OCI-LY7 (cell line): Measurements from ENCODE around the gene ESYT2. TPM values are rescaled to one million over a fixed set of nuclear protein-coding genes. Genes with fewer than 3 reads are reported as not detected.
A peak's percentile ranks its signal among the peaks of the same experiment; 100 is the strongest.
"Not testable (repeated sequence)": the region's sequence is repeated elsewhere in the genome, so short reads cannot be mapped to it uniquely, and the experiment has no call there.

Source experiments
- Bru-seq: library from RNA; stranded (reverse); fragments of 400-500 nt; gene quantifications from one replicate; lab custom pipeline; 2021; lab: Mats Ljungman, UMichigan
- BruChase-seq, 2 experiments: library from RNA; stranded (reverse); fragments of 400-500 nt; gene quantifications; one replicate each; lab custom pipeline; 2021; lab: Mats Ljungman, UMichigan
- BruUV-seq: library from RNA; stranded (reverse); fragments of 400-500 nt; replicated peaks from 2 replicates; lab custom pipeline; 2021; lab: Mats Ljungman, UMichigan
- CTCF ChIA-PET: fragments of 300-600 bp; sonication (Branson Sonifier 250); formaldehyde crosslinking; loops from one replicate; lab custom pipeline; 2022; ENCODE audit warnings: antibody characterized with exemption; ENCODE audit not compliant: unreplicated experiment; lab: Charles Lee
- POLR2A ChIA-PET: fragments of 300-600 bp; sonication (Branson Sonifier 250); formaldehyde crosslinking; loops from one replicate; lab custom pipeline; 2022; ENCODE audit warnings: antibody characterized with exemption; lab: Charles Lee
- DNase-seq: peaks from one replicate; pipeline ENCODE4 v3.0.0-alpha.2; 2015; ENCODE audit warnings: low spot score
- H2AFZ ChIP-seq: fragments of 200-600 bp; sonication (generic), shearing (Covaris generic); 2 replicates; pipeline ENCODE4 v1.6.1; 2014; ENCODE audit warnings: mild to moderate bottlenecking, antibody characterized with exemption, low read length, moderate library complexity
- H3K27ac ChIP-seq: fragments of 200-600 bp; sonication (generic); 2 replicates; pipeline ENCODE4 v1.5.1; 2014; ENCODE audit warnings: mixed run types, low read depth, mild to moderate bottlenecking, moderate library complexity, low read length, inconsistent platforms; ENCODE audit not compliant: poor library complexity, severe bottlenecking
- H3K36me3 ChIP-seq: fragments of 200-600 bp; sonication (generic); 2 replicates; pipeline ENCODE4 v1.6.1; 2014; ENCODE audit warnings: mild to moderate bottlenecking, antibody characterized with exemption, low read length, moderate library complexity, mixed read lengths; ENCODE audit not compliant: insufficient read depth
- H3K4me1 ChIP-seq: fragments of 200-600 bp; sonication (generic); 2 replicates; pipeline ENCODE4 v1.5.1; 2014; ENCODE audit warnings: mild to moderate bottlenecking, low read length; ENCODE audit not compliant: insufficient read depth, poor library complexity, severe bottlenecking
- H3K4me2 ChIP-seq: fragments of 200-600 bp; sonication (generic); 2 replicates; pipeline ENCODE4 v1.6.1; 2014; ENCODE audit warnings: mild to moderate bottlenecking, low read length
- H3K4me3 ChIP-seq: fragments of 200-600 bp; sonication (generic); 2 replicates; pipeline ENCODE4 v1.5.1; 2014; ENCODE audit warnings: mild to moderate bottlenecking, low read depth, low read length; ENCODE audit not compliant: poor library complexity, severe bottlenecking
- H3K79me2 ChIP-seq: fragments of 200-600 bp; sonication (generic); 2 replicates; pipeline ENCODE4 v1.6.1; 2016; ENCODE audit warnings: low read depth, mild to moderate bottlenecking, low read length, moderate library complexity, mixed read lengths; ENCODE audit not compliant: insufficient read depth
- H3K9me2 ChIP-seq: fragments of 200-600 bp; sonication (generic); 2 replicates; pipeline ENCODE4 v1.6.1; 2016; ENCODE audit warnings: mild to moderate bottlenecking, low read length, mixed read lengths; ENCODE audit not compliant: insufficient read depth
- H3K9me3 ChIP-seq: fragments of 200-600 bp; sonication (generic); 2 replicates; pipeline ENCODE4 v1.6.1; 2014; ENCODE audit warnings: mild to moderate bottlenecking, mixed run types, low read length, mixed read lengths
- H4K20me1 ChIP-seq: fragments of 200-600 bp; sonication (generic); 2 replicates; pipeline ENCODE4 v1.6.1; 2014; ENCODE audit warnings: mild to moderate bottlenecking, antibody characterized with exemption, low read length, moderate library complexity, mixed read lengths; ENCODE audit not compliant: insufficient read depth
- CTCF ChIP-seq: fragments of 200-600 bp; sonication (generic); conservative IDR thresholded peaks from 2 replicates; pipeline ENCODE4 v1.5.1; 2014; ENCODE audit warnings: mild to moderate bottlenecking, antibody characterized with exemption, low read length, moderate library complexity, mixed read lengths
- EZH2phosphoT487 ChIP-seq: fragments of 200-600 bp; sonication (generic); IDR thresholded peaks from 2 replicates; pipeline ENCODE4 v1.6.1; 2018; ENCODE audit warnings: low read depth, borderline replicate concordance, mild to moderate bottlenecking, mixed run types, antibody characterized with exemption, low read length, moderate library complexity, mixed read lengths
- intact Hi-C: fragments of 100-400 bp; cut with micrococcal nuclease; formaldehyde crosslinking; loops from one replicate; pipeline ENCODE4 v1.10.0; 2022; ENCODE audit not compliant: unreplicated experiment
- long read RNA-seq: library from polyadenylated mRNA; stranded (forward); transcript quantifications from one replicate; pipeline ENCODE4 v2.0.0, GENCODE V29; 2022
- total RNA-seq, 2 experiments: library from RNA; depleted of rRNA in 1 of 2; stranded (reverse); fragments of >200 nt in 1 of 2; shearing (Covaris generic) in 1 of 2; gene quantifications; 2 replicates each; pipeline ENCODE4 v1.2.3, GENCODE V29; 2014 to 2022

Gene ESYT2, protein sequence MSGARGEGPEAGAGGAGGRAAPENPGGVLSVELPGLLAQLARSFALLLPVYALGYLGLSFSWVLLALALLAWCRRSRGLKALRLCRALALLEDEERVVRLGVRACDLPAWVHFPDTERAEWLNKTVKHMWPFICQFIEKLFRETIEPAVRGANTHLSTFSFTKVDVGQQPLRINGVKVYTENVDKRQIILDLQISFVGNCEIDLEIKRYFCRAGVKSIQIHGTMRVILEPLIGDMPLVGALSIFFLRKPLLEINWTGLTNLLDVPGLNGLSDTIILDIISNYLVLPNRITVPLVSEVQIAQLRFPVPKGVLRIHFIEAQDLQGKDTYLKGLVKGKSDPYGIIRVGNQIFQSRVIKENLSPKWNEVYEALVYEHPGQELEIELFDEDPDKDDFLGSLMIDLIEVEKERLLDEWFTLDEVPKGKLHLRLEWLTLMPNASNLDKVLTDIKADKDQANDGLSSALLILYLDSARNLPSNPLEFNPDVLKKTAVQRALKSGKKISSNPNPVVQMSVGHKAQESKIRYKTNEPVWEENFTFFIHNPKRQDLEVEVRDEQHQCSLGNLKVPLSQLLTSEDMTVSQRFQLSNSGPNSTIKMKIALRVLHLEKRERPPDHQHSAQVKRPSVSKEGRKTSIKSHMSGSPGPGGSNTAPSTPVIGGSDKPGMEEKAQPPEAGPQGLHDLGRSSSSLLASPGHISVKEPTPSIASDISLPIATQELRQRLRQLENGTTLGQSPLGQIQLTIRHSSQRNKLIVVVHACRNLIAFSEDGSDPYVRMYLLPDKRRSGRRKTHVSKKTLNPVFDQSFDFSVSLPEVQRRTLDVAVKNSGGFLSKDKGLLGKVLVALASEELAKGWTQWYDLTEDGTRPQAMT
- total RNA-seq (2014; rRNA removed; shearing (Covaris generic)) (30.5 and 33.7 TPM in 2 replicates), total RNA-seq (2022) (24.2 and 25.7 TPM in 2 replicates), Bru-seq, nascent RNA (percentile 67 among the genes with signal in this experiment), BruChase-seq, experiment 1, labeled RNA remaining after a 6-hour chase (percentile 76 among the genes with signal in this experiment), BruChase-seq, experiment 2, labeled RNA remaining after a 2-hour chase (percentile 69 among the genes with signal in this experiment)
- long read RNA-seq, full-length matches to known transcripts, result 48 of 63 reads
- long read RNA-seq, partial matches to known transcripts, result 2 of 63 reads
- long read RNA-seq, other reads (novel, unspliced or antisense), result 13 of 63 reads

- TSS peak; percentile 92 for BruUV-seq
- no peaks in the 10 kb centered on the region for H3K9me3 ChIP-seq
- H3K27ac ChIP-seq, result peak within 1 kb of the TSS; percentile 54
- peak within 1 kb of the TSS; percentile 95 for H3K4me2 ChIP-seq
- H4K20me1 ChIP-seq, result peaks cover 11% of the 10 kb centered on the region
- no peaks in the 10 kb centered on the region for H3K36me3 ChIP-seq
- H3K9me2 ChIP-seq, result no peaks in the 10 kb centered on the region
- DNase-seq, result peak; percentile 96
- CTCF ChIA-PET, result interaction anchor here (0.9 to 1.0 kb wide), 2 partner anchors 31 to 34 kb away, joined by 3 to 5 read pairs; no protein-coding TSS in a partner anchor
- H2AFZ ChIP-seq, result peak within 1 kb of the TSS; percentile 81
- H3K4me1 ChIP-seq, result peaks cover 16% of the 10 kb centered on the region
- intact Hi-C loops, result loop anchor here (1.0 kb wide), 2 partner anchors 27 to 125 kb away; partner anchors contain the start of genes DYNC2I1 and NCAPG2
- peak within 1 kb of the TSS; percentile 87 for H3K4me3 ChIP-seq
- POLR2A ChIA-PET, result interaction anchor here (0.6 kb wide), 1 partner anchor 134 kb away, joined by 4 read pairs; no protein-coding TSS in a partner anchor
- H3K79me2 ChIP-seq, result peaks cover 12% of the 10 kb centered on the region; the same call in 1 of the 2 replicates
- TF ChIP-seq CTCF (peak; percentile 43), EZH2phosphoT487 (no peak)
These were observed at the start of gene ESYT2 for GRCh38 chr7:158829342-158830210. ESYT2 (minus strand) TSS chr7:158829509; CDS start chr7:158829418, 91 bp downstream.

DNA sequence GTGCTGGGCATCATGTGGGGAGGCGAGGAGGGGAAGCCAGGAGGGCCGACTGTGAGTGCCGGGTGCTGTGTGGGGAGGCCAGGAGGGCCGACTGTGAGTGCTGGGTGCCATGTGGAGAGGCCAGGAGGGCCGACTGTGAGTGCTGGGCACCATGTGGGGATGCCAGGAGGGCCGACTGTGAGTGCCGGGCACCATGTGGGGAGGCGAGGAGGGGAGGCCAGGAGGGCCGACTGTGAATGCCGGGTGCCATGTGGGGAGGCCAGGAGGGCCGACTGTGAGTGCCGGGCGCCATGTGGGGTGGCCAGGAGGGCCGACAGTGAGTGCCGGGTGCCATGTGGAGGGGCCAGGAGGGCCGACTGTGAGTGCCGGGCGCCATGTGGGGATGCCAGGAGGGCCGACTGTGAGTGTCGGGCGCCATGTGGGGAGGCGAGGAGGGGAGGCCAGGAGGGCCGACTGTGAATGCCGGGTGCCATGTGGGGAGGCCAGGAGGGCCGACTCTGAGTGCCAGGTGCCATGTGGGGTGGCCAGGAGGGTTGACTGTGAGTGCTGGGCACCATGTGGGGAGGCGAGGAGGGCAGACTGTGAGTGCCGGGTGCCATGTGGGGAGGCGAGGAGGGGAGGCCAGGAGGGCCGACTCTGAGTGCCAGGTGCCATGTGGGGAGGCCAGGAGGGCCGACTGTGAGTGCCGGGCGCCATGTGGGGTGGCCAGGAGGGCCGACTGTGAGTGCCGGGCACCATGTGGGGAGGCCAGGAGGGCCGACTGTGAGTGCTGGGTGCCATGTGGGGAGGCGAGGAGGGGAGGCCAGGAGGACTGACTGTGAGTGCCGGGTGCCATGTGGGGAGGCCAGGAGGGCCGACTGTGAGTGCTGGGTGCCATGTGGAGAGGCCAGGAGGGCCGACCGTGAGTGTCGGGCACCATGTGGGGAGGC is 49.1 kb upstream of the ESYT2 start:
- BruUV-seq, H3K4me1 ChIP-seq, H3K9me2 ChIP-seq, H4K20me1 ChIP-seq, POLR2A ChIA-PET, H3K79me2 ChIP-seq, CTCF ChIA-PET, H3K4me3 ChIP-seq, intact Hi-C loops, DNase-seq, H3K9me3 ChIP-seq, H3K4me2 ChIP-seq, H2AFZ ChIP-seq, H3K27ac ChIP-seq: not testable (repeated sequence)
- H3K36me3 ChIP-seq, result peaks cover 38% of the 10 kb centered on the region
